GM21360 (cell line): ENCODE results near the gene PDSS2.
"Not testable (repeated sequence)": the region's sequence is repeated elsewhere in the genome, so short reads cannot be mapped to it uniquely, and the experiment has no call there.

Experiments
- ATAC-seq: cut with Tn5 transposase; IDR thresholded peaks from one replicate; pipeline ENCODE4 v1.9.1; 2021; ENCODE audit warnings: mild to moderate bottlenecking, moderate library complexity; ENCODE audit not compliant: unreplicated experiment

Gene PDSS2

GRCh38 chr6:107185391-107185970 lies 273.9 kb downstream of the PDSS2 start:
- ATAC-seq, result no peak

- ATAC-seq, result no peak
Observed at GRCh38 chr6:107184435-107184834, 274.9 kb downstream of the PDSS2 start.

- ATAC-seq, result no peak
Observed at GRCh38 chr6:107180099-107180498, 279.3 kb downstream of the PDSS2 start.

GRCh38 chr6:107179004-107179403 lies 280.4 kb downstream of the PDSS2 start:
- no peak for ATAC-seq

GRCh38 chr6:107173779-107174178 lies 285.6 kb downstream of the PDSS2 start:
- ATAC-seq, result no peak

- ATAC-seq, result no peak
Observed at GRCh38 chr6:107171513-107171912, 287.9 kb downstream of the PDSS2 start.

- not testable (repeated sequence) for ATAC-seq
Observed at GRCh38 chr6:107164299-107164698, 295.1 kb downstream of the PDSS2 start.

GRCh38 chr6:107161521-107161920 lies 297.8 kb downstream of the PDSS2 start:
- no peak for ATAC-seq

- ATAC-seq, result no peak
Observed at GRCh38 chr6:107156617-107157016, 302.7 kb downstream of the PDSS2 start.

GRCh38 chr6:107154801-107155160 lies 304.6 kb downstream of the PDSS2 start:
- ATAC-seq, result no peak

- no peak for ATAC-seq
Observed at GRCh38 chr6:107154131-107154800, 305.1 kb downstream of the PDSS2 start.

GRCh38 chr6:107152638-107153430 lies 306.5 kb downstream of the PDSS2 start:
- no peak for ATAC-seq

GRCh38 chr6:107144666-107145065 lies 314.7 kb downstream of the PDSS2 start:
- no peak for ATAC-seq

- no peak for ATAC-seq
Observed at GRCh38 chr6:107144014-107144413, 315.4 kb downstream of the PDSS2 start.

GRCh38 chr6:107140581-107140980 lies 318.8 kb downstream of the PDSS2 start:
- no peak for ATAC-seq

- not testable (repeated sequence) for ATAC-seq
Observed at GRCh38 chr6:107136324-107136723, 323.0 kb downstream of the PDSS2 start.

- not testable (repeated sequence) for ATAC-seq
Observed at GRCh38 chr6:107135048-107135680, 324.2 kb downstream of the PDSS2 start.

GRCh38 chr6:107132330-107132954 lies 326.9 kb downstream of the PDSS2 start:
- no peak for ATAC-seq

- ATAC-seq, result no peak
Observed at GRCh38 chr6:107129370-107129925, 329.9 kb downstream of the PDSS2 start.

- ATAC-seq, result no peak
Observed at GRCh38 chr6:107128577-107128976, 330.8 kb downstream of the PDSS2 start.

GRCh38 chr6:107128175-107128574 lies 331.2 kb downstream of the PDSS2 start:
- no peak for ATAC-seq
